Measurements from ENCODE around the gene KRT81.

Gene KRT81

GRCh38 chr12:52291267-52291935 lies at the start of gene KRT81:
Gene KRT81, minus strand, starts transcription at chr12:52291534. Its CDS starts 69 bp downstream, at chr12:52291465.
- DNase-seq, result no peak

GRCh38 chr12:52338241-52338960 lies 47.1 kb upstream of the KRT81 start:
- no peak for DNase-seq

- no peak for DNase-seq
These were observed 45.7 kb upstream of the KRT81 start for GRCh38 chr12:52337054-52337453.

- DNase-seq, result no peak
These were observed 45.3 kb upstream of the KRT81 start for GRCh38 chr12:52336641-52337040.

GRCh38 chr12:52335598-52336262 lies 44.4 kb upstream of the KRT81 start:
- no peak for DNase-seq

GRCh38 chr12:52334185-52334584 lies 42.9 kb upstream of the KRT81 start:
- no peak for DNase-seq

GRCh38 chr12:52333321-52333720 lies 42.0 kb upstream of the KRT81 start:
- no peak for DNase-seq

- no peak for DNase-seq
These were observed 41.0 kb upstream of the KRT81 start for GRCh38 chr12:52332381-52332780.

GRCh38 chr12:52331833-52332232 lies 40.5 kb upstream of the KRT81 start:
- no peak for DNase-seq

- no peak for DNase-seq
These were observed 39.7 kb upstream of the KRT81 start for GRCh38 chr12:52331039-52331438.

GRCh38 chr12:52327830-52328500 lies 36.6 kb upstream of the KRT81 start:
- DNase-seq, result no peak

GRCh38 chr12:52327052-52327829 lies 35.9 kb upstream of the KRT81 start:
- DNase-seq, result peak; percentile 52 to 73 (median 66)

- no peak for DNase-seq
These were observed 32.8 kb upstream of the KRT81 start for GRCh38 chr12:52324153-52324444.

- DNase-seq, result no peak
These were observed 32.2 kb upstream of the KRT81 start for GRCh38 chr12:52323416-52324152.

- no peak for DNase-seq
These were observed 31.7 kb upstream of the KRT81 start for GRCh38 chr12:52323001-52323400.

GRCh38 chr12:52322069-52322468 lies 30.7 kb upstream of the KRT81 start:
- DNase-seq, result no peak

GRCh38 chr12:52321418-52321817 lies 30.1 kb upstream of the KRT81 start:
- DNase-seq, result no peak

- no peak for DNase-seq
These were observed 29.6 kb upstream of the KRT81 start, which contains the start of gene KRT83 for GRCh38 chr12:52320784-52321400. Gene KRT83, minus strand, starts transcription at chr12:52321398. Its CDS starts 63 bp downstream, at chr12:52321335.

- DNase-seq, result no peak
These were observed 27.8 kb upstream of the KRT81 start for GRCh38 chr12:52319097-52319496.

GRCh38 chr12:52318241-52318990 lies 27.1 kb upstream of the KRT81 start:
- DNase-seq, result no peak

Data from stimulated activated naive CD4-positive, alpha-beta T cell (primary cell).